Colon (tissue), 2 donors: Measurements from ENCODE around the gene HOXD1.

Experiments used
- FAIRE-seq: peaks from 2 replicates; lab custom pipeline; 2012; peaks lifted over from hg19 to GRCh38; lab: Jason Lieb, UNC
- donor health status: control.
- donor health status: control.

The HOXD1 gene

DNA sequence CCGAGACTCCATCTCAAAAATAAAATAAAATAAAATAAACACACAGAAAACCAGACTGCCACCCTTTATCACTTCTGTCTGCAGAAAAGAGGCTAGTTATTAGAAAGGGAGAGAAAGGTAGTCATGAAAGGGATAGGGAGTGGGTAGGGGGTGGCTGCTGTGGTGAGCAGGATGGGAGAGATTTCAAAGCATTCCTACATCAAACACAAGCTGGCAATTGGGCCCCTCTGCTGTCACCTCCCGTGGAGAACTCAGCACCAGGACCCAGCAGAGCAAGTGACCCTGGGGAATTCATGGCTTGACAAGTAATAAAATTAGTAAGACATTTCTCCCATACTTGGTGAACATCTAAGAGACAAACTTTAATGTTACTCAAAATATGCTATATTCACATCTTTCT, 3.7 kb upstream of the HOXD1 start:
- no peak for FAIRE-seq

DNA sequence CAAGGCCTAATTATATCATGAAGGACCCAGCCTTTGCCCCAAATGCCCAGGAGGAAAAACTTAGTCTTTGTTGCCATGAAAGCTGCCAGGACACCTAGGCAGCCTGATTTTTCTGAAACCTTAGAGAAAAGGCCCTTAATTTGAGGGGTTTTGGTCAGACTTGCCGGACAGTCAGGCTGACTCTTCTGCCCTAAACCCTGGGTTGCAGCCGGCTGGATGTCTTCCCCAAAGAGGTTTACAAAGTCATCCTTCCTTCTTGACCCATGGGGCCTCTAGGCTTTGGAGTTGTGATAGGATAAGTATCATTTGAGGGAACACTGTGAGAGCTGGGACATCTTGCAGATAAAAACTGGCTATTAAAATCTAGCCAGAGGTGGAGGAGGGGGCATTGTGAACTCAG, 2.4 kb upstream of the HOXD1 start:
- FAIRE-seq = no peak

DNA sequence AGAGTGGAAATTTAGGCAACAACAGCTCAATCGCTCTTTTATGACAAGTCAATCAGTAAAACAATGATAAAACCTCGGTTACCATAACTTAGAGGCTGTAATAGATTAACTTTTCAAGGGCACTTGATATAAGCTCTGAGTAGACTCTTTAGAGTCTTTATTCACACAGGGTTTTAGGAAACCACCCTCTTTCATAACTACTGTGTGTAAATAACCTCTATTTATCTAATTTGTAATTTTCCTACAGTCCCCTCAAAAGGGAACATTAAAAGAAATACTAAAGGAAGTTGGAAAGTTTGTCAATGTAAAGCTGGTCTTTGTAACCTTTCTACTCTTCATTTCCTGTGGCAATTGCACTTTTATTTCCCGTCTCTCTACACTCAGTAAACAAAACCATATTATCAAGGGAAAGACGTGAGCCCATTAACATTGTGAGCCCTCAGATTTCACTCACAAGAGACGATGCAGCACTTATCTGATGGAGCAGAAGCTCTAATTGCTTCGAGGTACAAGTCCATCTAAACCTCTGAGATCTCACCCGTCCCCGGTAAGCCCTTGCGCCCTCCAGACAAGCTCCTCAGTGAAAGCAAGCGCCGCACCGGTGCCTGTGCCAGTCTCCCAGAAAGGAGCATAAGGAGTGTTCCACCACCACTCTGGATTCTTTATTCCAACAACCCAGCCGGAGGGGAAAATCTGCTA, 1.1 kb upstream of the HOXD1 start:
- no peak for FAIRE-seq

DNA sequence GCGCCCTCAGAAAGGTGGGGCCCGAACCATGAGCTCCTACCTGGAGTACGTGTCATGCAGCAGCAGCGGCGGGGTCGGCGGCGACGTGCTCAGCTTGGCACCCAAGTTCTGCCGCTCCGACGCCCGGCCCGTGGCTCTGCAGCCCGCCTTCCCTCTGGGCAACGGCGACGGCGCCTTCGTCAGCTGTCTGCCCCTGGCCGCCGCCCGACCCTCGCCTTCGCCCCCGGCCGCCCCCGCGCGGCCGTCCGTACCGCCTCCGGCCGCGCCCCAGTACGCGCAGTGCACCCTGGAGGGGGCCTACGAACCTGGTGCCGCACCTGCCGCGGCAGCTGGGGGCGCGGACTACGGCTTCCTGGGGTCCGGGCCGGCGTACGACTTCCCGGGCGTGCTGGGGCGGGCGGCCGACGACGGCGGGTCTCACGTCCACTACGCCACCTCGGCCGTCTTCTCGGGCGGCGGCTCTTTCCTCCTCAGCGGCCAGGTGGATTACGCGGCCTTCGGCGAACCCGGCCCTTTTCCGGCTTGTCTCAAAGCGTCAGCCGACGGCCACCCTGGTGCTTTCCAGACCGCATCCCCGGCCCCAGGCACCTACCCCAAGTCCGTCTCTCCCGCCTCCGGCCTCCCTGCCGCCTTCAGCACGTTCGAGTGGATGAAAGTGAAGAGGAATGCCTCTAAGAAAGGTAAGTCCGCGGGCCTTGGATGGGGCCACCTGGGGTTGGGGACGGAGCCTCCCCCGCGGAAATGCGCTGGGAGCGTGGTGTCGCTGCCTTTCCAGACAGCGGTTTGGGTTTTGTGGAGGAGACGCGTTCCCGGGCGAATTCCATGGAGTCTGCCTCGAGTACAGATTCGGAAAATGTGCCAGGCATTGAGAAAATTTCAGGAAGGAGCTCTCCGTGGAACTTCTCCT, 559 bp downstream of the HOXD1 start:
- FAIRE-seq = no peak

DNA sequence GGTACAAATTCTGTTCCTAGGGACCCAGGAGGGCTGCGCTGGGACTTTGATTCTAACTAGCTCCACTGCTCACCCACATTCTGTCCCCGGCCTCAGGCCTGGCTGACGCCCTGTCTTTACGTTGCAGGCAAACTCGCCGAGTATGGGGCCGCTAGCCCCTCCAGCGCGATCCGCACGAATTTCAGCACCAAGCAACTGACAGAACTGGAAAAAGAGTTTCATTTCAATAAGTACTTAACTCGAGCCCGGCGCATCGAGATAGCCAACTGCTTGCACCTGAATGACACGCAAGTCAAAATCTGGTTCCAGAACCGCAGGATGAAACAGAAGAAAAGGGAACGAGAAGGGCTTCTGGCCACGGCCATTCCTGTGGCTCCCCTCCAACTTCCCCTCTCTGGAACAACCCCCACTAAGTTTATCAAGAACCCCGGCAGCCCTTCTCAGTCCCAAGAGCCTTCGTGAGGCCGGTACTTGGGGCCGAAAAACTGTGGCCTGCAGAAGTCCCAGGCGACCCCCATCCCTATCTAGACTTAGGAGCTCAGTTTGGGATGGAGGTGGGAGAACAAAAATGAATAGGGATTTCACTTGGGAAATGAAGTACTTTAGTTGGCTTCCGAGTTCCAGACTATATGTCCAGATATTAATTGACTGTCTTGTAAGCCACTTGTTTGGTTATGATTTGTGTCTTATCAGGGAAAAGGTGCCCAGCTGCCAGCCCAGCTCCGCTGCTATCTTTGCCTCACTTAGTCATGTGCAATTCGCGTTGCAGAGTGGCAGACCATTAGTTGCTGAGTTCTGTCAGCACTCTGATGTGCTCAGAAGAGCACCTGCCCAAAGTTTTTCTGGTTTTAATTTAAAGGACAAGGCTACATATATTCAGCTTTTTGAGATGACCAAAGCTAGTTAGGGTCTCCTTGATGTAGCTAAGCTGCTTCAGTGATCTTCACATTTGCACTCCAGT, 1.5 kb downstream of the HOXD1 start:
- no peak for FAIRE-seq

DNA sequence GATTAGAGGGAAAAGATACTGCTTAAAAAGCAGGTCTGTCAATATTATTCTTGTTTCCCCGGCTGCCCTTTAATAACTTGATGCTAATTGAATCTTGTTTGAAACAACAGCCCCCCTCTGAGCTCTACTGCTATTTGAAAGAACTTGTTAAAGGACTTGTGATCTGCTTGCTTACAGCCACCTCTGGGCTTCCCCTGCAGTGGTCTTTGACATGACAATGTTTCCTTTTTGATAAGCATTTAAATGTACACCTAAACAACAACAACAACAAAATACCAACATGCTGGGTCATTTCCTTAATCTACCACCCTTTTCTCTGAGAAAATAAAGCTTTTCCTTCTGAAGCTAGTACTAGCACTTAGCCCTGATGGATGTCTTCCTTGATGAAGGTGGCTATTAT, 3.9 kb downstream of the HOXD1 start:
- FAIRE-seq = no peak

DNA sequence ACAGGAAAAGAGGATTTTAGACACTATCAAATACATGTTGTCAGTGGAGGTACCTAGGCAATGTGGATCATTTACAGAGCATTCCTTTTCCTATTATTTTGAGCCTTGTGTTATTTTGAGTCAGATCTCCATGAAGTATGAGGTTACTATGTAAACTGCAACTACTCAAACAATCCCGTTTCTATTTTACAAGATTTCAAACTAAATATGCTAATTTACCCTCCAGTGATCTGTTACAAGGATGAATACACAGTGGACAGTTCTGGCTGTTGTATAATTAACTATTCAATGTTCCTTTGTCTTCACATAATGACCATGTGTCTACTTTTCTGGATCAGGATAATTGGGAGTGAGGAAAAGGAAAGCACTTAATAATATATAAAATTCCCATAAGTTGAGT, 4.6 kb downstream of the HOXD1 start:
- FAIRE-seq = no peak

DNA sequence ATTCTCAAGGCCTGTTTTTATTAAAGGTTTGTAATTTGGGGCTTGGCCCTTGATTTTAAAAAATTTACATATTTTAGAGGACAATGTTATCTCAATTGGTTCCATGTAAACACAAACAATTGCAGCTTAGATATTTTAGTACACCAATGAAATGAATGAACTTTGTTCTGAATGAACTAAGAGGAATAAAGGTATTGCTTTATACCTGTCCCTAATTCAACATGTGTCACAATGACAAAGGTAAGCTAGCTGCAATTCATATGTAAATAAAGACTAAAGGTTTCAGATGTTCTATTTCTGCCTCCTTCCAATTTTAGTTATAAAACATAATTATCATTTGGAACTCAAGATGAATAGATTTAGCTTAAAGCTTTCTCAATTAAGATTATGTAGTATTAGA, 11.4 kb downstream of the HOXD1 start:
- peak; percentile 33 for FAIRE-seq

DNA sequence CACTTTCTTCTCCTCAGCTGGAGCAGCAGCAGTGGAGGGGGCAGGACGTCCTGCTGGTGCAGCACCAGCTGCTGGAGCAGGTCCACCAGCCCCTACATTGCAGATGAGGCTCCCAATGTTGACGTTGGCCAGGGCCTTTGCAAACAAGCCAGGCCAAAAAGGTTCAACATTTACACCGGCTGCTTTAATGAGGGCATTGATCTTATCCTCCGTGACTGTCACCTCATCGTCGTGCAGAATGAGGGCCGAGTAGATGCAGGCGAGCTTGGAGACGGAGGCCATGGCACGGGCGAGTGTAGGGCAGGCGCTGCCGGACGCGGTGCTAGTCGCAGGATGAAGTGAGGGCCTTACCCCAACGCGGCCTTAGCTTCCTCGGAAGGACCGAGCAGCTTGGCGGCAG, 12.5 kb downstream of the HOXD1 start:
- no peak for FAIRE-seq

DNA sequence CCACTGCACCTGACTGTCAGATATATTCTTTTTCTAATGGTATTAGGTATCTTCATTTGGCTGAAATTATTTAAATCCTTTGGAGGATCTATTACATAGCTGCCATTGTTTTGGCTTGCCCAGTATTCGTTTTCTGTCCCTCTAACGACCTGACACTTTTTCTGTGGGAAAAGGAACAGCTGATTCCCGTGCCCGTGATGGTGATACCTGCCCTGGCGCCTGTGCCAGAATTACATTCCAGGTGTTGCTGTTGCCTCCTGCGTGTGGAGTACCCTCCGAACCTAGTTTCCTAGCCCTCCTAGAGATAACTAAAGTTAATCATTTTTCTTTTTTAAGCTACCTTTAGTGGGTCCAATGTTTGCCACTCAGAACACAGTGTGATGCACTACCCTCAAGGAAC, 14.0 kb downstream of the HOXD1 start:
- no peak for FAIRE-seq

DNA sequence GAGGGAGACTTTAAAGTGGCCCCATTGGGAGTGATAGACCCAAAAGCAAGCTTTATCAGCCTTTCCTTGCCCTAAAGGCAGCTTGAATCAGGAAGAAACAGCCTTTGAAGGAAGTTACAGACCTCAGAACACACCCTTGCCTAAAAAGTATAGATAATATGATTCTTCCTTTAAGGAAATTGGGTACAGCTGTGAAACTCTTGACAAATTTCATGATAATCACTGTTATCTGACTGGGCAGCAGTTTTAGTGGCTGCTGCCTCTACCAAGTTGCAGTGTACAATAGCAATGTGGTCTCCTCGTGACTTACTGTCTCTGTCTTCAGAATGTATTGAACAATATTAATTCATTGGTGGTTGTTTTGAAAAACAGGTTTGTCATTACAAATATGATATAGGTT, 16.7 kb downstream of the HOXD1 start:
- no peak for FAIRE-seq

DNA sequence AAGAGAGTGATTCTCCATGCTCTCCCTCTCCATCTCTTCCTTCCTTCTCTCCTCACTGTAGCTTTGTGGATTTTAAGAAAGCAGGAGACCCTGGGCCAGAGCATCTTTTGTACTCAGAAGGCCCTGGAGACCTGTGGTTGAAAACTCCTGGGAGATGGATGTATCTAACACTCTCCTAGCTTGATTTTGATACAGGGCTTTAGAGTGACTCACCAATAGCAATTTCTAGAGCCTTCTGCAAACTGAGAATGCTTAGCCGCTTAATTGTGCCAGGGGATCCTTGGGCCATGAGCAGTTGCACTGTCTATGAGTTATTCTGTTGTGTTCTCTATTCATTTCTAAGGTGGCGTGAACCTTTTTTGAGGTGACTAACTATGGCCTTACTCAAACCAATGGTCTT, 17.7 kb downstream of the HOXD1 start:
- FAIRE-seq = no peak

DNA sequence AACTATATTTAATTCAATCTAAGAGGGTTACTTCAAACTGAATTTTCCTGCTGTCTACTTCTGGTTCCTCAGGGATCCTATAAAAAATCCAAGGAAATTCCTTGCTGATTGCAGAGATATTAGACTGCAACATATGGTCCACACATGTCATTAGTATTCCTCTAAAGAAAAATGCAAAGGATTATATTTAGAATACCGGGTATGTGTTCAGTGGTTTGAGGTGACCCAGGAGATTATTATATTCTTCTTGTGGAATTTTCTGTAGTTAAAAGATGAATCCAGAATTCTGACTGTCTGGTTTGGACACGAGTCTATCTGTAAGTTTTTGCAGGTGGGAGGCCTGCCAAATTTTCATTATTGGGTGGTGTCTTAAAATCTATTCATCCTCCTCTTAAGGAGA, 18.2 kb downstream of the HOXD1 start:
- no peak for FAIRE-seq

DNA sequence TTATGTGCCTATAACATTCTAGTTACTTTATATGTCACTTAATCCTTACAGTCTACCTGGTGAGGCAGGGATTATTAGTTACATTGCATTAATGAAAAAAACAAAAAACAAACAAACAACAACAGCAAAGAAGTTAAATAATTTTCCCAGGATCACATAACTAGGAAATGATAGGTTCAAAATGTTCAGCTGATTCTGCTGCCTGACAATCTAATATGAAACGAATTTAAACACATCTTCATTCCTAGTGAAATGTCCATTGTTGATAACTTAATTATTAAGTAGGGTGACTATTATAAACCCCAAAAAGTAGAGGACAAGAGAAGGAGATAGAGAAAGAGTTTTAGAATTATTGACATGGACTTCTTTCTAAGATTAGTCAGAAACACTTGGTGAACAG, 22.6 kb downstream of the HOXD1 start:
- no peak for FAIRE-seq

DNA sequence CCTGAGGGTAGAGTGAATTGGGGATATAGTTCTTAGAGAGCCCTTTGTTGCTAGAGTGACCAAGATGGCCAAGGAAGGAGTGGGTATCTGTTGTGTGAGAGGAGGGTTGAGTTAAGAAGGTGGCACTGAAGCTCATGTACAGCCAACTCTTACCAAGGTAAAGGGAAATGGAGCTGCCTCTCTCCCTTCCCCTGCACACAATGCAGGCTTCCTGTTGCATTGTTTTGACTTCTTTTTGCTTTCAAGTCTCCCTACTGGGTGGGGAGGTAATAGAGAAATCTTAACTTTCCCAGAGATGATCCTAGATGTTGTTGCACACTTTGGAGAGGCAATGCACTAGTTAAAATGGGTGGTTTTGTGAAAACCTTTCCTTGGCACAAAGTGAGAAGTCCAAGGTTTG, 23.8 kb downstream of the HOXD1 start:
- no peak for FAIRE-seq

DNA sequence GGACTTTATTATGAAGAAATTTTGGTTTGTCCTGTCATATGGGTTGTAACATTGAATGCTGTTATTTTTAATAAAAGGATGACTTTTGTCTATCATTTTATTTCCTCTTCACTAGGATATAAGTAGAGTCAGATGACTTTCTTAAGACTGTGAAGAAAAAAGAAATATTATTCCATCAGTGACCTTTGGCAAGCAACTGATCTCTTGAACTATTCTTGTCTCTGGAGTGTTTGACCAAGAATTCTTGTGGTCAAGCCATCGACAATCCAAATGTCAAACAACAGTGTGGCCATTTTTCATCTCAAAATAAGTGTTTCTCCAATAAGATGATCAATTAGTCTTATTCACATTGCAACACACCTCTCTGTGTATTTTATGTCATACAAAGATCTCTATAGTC, 24.9 kb downstream of the HOXD1 start:
- no peak for FAIRE-seq

DNA sequence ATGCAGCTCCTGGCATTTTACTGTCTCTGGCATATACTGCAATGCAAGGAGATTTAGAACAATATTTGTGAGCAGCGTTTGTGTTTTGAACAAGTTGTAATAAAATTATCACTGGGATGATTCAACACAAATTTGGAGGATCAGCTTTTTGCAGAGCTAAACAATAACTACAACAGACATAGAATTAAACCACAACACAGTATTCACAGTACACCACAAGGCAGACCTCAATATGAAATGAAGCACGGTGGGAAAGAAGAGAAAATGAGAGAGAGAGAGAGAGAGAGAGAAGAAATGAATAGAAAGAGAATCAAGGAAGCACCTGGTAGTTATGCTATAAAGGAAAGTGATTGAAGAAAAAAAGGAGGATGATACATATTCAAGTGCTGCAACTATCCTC, 39.4 kb downstream of the HOXD1 start:
- no peak for FAIRE-seq

DNA sequence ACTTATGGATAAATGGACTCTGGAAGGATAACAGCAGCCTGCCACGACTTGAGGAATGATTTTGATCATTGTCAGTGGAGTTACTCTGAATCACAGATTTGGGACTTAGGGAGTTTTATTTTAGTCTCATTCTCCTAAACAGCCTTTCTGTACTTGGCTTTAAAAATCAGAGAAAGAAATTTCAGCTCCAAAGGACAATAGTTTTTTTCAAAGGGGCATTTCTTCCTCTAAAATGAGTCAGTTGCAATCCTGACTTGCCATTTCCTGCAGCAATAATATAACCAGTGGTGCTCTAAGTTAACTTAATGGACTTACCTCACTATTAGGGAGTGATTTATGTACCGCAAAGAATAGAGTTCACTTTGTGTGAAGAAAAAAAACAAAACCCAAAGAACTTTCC, 45.7 kb downstream of the HOXD1 start:
- FAIRE-seq = no peak

DNA sequence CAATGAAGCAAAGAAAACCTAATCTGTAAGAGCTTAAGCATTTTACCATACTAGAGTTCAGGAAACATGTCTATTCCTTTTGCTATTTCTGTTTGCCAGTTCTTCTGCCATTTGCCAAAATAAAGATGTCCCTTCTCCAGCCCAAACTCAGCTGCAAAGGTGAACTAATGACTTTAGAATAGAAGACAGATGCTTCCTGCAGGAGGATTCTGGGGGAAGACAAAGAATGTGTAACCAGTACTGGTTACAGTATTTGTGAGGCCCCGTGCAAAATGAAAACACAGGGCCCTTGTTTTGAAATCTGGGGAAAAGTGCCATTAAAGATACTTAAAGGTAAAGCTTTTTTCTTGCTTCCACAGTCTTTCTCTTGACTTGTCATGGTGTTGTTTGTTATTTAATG, 46.5 kb downstream of the HOXD1 start:
- no peak for FAIRE-seq

DNA sequence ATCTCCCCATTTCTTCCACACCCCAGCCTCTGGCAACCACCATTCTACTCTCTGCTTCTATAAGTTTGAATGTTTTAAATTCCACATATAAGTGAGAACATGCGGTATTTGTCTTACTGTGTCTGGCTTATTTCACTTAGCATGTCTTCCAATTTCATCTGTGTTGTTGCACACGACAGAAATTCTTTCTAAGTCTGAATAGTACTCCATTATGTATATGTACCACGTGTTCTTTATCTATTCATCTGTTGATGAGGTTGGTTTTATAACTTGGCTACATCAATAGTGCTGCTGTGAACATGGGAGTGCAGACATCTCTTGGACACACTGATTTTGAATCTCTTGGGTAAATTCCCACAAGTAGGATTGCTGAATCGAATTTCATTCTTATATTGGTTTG, 49.0 kb downstream of the HOXD1 start:
- no peak for FAIRE-seq

DNA sequence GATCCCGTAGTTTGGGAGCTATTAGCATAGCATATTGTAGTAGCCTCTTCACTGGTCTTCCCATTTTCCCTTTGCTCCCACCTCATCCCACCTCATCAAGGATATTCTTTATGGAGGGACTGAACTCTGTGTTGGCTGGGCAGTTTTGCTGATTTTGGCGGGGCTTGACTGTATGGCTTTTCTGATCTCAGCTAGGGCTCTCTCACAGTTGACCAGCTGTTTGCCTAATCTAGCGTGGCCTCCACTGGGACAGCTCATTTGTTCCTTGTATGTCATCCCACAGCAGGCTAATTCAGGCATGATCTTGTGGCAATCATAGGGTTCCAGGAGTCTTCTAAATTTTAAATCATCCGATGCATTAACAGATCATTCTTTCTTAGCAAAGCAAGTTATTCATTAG, 50.6 kb downstream of the HOXD1 start:
- FAIRE-seq = no peak

DNA sequence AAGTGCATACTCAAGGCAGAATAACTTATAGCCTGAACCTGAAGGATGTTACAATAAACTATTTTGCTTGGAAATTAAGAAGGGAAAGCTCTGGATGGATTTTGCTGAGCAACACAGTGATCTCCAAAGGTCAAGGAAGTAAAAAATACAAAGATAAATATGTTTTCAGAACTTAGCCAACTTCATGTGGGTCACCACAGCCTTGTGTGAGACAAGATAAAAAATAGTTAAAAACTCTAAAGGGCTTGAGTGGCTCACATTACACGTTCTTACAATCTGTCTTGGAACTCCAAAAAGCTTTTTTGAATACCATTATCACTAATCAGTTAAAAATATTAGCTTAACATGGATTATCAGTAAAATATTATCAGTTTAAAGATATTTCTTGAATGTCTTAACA, 51.8 kb downstream of the HOXD1 start:
- no peak for FAIRE-seq
